ENCODE data around the gene CALCR. TPM values are rescaled to one million over a fixed set of nuclear protein-coding genes. Genes with fewer than 3 reads are reported as not detected.
A peak's percentile ranks its signal among the peaks of the same experiment; 100 is the strongest.

Gene CALCR
- total RNA-seq = under 1 TPM; 0.31 to 0.56 TPM
- polyA plus RNA-seq (ENCODE audit: insufficient read depth, low read depth, low replicate concordance) = 0.76 TPM
- long read RNA-seq, donor 1 = 0 reads
- long read RNA-seq, donor 2 = 0 reads

DNA sequence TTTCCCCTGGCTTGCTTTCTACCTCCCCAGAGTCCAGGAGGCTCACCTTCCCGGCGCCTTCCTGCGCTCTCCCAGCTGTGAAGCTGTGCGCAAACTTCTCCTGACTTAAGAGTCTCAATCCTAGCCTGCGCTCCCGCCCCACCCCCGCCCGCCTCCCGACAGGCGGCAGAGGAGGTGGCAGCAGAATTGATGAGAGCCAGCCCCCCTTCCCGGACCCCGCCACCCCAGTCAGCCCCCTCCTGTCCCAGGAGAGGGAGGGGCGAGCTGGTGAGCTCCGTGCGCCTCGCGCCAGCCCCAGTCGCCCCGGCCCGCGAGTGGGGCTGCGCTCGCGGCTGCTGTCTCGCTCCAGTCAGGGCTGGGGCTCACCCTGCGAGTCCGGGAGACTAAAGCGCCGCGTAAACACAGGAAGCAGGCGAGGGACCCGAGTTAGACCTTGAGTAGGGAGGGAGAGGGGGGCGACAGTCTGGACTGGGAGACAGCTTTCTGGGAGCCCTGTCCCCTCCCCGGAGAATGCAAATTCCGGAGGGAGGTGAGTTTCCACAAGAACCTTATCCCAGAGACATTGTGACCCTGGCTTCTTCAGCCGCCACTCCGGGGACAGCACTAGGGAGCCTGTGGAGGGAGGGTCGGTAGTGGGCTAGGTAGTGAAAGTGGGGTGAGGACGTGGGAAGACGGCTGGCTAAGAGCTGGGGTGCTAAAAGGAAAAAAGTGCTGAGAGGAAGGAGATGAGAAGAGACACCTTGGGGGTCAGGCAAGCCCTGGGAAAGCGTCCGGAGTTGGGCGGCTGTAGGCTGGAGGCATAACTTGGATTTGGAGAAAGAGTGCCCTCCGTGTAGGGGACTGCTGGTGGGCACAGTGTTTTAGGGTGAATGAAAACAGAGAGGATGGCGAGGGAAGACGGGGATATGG lies at the start of gene CALCR:
TSS of gene CALCR (minus strand) at position 79 of the 909 bp plus-strand sequence. CDS start 87,743 bp downstream, outside the sequence.
- H3K4me1 ChIP-seq = peaks cover 4% of the 10 kb centered on the region
- H3K9me3 ChIP-seq = no peaks in the 10 kb centered on the region
- peak within 1 kb of the TSS; percentile 25 to 42 for H3K4me3 ChIP-seq
- no peak for DNase-seq
- no peak for TF ChIP-seq POLR2A (IDR thresholded peaks at IDR 0.05)
- TF ChIP-seq, protein P1, sequence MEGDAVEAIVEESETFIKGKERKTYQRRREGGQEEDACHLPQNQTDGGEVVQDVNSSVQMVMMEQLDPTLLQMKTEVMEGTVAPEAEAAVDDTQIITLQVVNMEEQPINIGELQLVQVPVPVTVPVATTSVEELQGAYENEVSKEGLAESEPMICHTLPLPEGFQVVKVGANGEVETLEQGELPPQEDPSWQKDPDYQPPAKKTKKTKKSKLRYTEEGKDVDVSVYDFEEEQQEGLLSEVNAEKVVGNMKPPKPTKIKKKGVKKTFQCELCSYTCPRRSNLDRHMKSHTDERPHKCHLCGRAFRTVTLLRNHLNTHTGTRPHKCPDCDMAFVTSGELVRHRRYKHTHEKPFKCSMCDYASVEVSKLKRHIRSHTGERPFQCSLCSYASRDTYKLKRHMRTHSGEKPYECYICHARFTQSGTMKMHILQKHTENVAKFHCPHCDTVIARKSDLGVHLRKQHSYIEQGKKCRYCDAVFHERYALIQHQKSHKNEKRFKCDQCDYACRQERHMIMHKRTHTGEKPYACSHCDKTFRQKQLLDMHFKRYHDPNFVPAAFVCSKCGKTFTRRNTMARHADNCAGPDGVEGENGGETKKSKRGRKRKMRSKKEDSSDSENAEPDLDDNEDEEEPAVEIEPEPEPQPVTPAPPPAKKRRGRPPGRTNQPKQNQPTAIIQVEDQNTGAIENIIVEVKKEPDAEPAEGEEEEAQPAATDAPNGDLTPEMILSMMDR (IDR thresholded peaks at IDR 0.05) = no peak
- H3K27me3 ChIP-seq = no peaks in the 10 kb centered on the region
- no peak within 1 kb of the TSS for H3K27ac ChIP-seq
- no peaks in the 10 kb centered on the region for H3K36me3 ChIP-seq (ENCODE audit: low read depth, missing control alignments)
- 1% methylated on average over 26 to 36 of the region's 46 CpGs for WGBS, 2 donors
- intact Hi-C loops (cut with DNase I; ENCODE audit: low total_unique reads) = no loop called here

DNA sequence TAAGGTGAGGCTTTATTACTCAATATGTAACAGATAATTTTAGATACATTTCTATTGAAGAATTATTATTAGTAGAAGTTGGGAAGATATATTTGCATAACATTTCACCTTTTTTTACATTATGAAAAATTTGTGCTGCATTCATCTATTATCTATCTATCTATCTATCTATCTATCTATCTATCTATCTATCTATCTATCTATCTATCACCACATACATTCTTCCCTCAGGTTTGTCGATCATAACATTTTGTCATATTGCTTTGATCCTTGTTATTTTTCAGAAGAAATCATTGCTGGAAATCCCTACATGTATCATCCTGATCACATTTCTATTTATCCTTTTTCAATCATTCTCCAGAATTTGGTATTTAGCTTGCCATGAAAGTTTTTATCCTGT lies 49.3 kb upstream of the CALCR start:
- H3K27ac ChIP-seq = no peak overlapping the region
- 89 to 100% methylated on average over 1 of the region's 1 CpG for WGBS, 2 donors

GRCh38 chr7:93622036-93623033 lies 47.8 kb upstream of the CALCR start:
- intact Hi-C loops (cut with DNase I; ENCODE audit: low total_unique reads) = no loop called here
- Histone ChIP-seq H3K36me3 (ENCODE audit: low read depth, missing control alignments) (no peaks in the 10 kb centered on the region), H3K9me3 (no peaks in the 10 kb centered on the region), H3K27me3 (no peaks in the 10 kb centered on the region), H3K4me1 (no peaks in the 10 kb centered on the region), H3K4me3 (no peak overlapping the region), H3K27ac (no peak overlapping the region)
- DNase-seq = peak; percentile 16
- TF ChIP-seq POLR2A (IDR thresholded peaks at IDR 0.05) = no peak
- TF ChIP-seq, protein P1 (IDR thresholded peaks at IDR 0.05) = no peak
- 43 to 46% methylated on average over 13 of the region's 13 CpGs for WGBS, 2 donors

More for the DNA sequence above, 49.3 kb upstream of the CALCR start:
- H3K36me3 ChIP-seq (ENCODE audit: low read depth, missing control alignments) = no peaks in the 10 kb centered on the region
- TF ChIP-seq, protein P1 (IDR thresholded peaks at IDR 0.05) = no peak
- no peak for TF ChIP-seq POLR2A (IDR thresholded peaks at IDR 0.05)
- intact Hi-C loops (cut with DNase I; ENCODE audit: low total_unique reads) = no loop called here
- H3K27me3 ChIP-seq = no peaks in the 10 kb centered on the region
- no peak for DNase-seq
- no peaks in the 10 kb centered on the region for H3K9me3 ChIP-seq
- no peak overlapping the region for H3K4me3 ChIP-seq
- no peaks in the 10 kb centered on the region for H3K4me1 ChIP-seq

DNA sequence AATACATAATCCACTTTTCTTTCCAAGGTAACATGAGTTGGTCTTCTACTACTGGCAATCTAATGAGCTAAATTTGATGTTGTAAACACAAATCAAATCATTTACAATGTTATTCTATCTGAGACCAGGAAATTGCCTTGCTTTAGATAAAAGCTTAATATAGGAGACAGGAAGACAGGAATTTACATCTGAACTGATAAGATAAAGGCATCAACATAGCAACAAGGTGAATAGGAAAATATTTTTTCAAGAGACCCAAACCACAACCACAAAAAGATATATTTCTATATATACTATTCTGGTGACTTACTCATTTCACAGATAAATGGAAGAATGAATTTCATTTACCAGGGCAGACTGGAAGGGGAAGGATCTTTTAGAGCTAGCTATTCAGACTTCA lies 46.3 kb upstream of the CALCR start:
- intact Hi-C loops (cut with DNase I; ENCODE audit: low total_unique reads) = no loop called here
- TF ChIP-seq, protein P1 (IDR thresholded peaks at IDR 0.05) = no peak
- TF ChIP-seq POLR2A (IDR thresholded peaks at IDR 0.05) = no peak
- Histone ChIP-seq H3K4me1 (no peaks in the 10 kb centered on the region), H3K4me3 (no peak overlapping the region), H3K9me3 (no peaks in the 10 kb centered on the region), H3K36me3 (ENCODE audit: low read depth, missing control alignments) (no peaks in the 10 kb centered on the region), H3K27me3 (no peaks in the 10 kb centered on the region), H3K27ac (no peak overlapping the region)
- DNase-seq = no peak
